Transverse colon (tissue), 1 donor: ENCODE results near the gene ADGRA3.

Source experiments
- EP300 ChIP-seq: sonication (generic); formaldehyde crosslinking; IDR thresholded peaks from one replicate; pipeline ENCODE4 v1.6.1; 2017; ENCODE audit warnings: antibody characterized with exemption, low read depth
- POLR2A ChIP-seq: fragments of 450-650 bp; IDR thresholded peaks from one replicate; pipeline ENCODE4 v1.6.1; 2016; ENCODE audit warnings: antibody characterized with exemption, mild to moderate bottlenecking, moderate library complexity

DNA sequence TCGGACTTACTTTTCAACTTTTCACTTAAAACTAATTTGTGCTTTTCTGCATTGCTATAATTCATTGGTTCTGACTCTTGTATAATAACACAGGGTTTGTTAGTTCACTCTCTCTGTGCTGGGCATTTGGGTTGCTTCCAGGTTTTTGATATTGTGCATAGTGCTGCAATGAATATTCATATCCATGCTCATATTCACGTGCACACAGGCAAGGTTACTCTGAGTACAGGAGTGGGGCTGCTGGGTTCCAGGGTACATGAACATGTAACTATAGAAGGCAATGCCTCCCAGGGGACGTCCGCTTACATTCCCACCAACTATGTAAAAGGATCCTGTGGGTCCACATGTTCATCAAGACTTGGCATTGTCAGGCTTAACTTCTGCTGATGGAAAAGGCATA, 117.2 kb downstream of the ADGRA3 start:
- TF ChIP-seq POLR2A: no peak
- no peak for TF ChIP-seq EP300
